Immature natural killer cell (primary cell): ENCODE measurements around the gene DBF4B. TPM values are rescaled to one million over a fixed set of nuclear protein-coding genes. Genes with fewer than 3 reads are reported as not detected.

ENCODE experiments used
- DNase-seq, 3 donors: peaks; one replicate each; pipeline ENCODE4 v3.0.0; 2022; ENCODE audit warnings: mixed read lengths in 1 of 3
- H3K27ac Mint-ChIP-seq, 6 donors: one replicate each; pipeline ENCODE4 v1.8.0; 2020; ENCODE audit warnings: mixed read lengths in 6 of 6, mild to moderate bottlenecking in 5 of 6, inconsistent platforms in 4 of 6, moderate library complexity in 3 of 6
- H3K27me3 Mint-ChIP-seq, 3 donors: one replicate each; pipeline ENCODE4 v1.8.0; 2020 to 2021; ENCODE audit warnings: low read depth in 3 of 3, mild to moderate bottlenecking in 3 of 3, mixed read lengths in 3 of 3, moderate library complexity in 3 of 3, inconsistent platforms in 1 of 3
- H3K36me3 Mint-ChIP-seq, 3 donors: one replicate each; pipeline ENCODE4 v1.8.0; 2020; ENCODE audit warnings: mixed read lengths in 3 of 3, inconsistent platforms in 2 of 3, mild to moderate bottlenecking in 2 of 3
- H3K4me1 Mint-ChIP-seq, 2 donors: one replicate each; pipeline ENCODE4 v1.8.0; 2020; ENCODE audit warnings: inconsistent platforms in 2 of 2, mild to moderate bottlenecking in 2 of 2, mixed read lengths in 2 of 2, moderate library complexity in 1 of 2
- H3K4me3 Mint-ChIP-seq, 5 donors: one replicate each; pipeline ENCODE4 v1.8.0; 2020; ENCODE audit warnings: mild to moderate bottlenecking in 5 of 5, mixed read lengths in 5 of 5, inconsistent platforms in 3 of 5, moderate library complexity in 3 of 5
- H3K9me3 Mint-ChIP-seq, 6 donors: one replicate each; pipeline ENCODE4 v1.8.0; 2020; ENCODE audit warnings: mild to moderate bottlenecking in 6 of 6, mixed read lengths in 6 of 6, inconsistent platforms in 4 of 6, moderate library complexity in 3 of 6
- polyA plus RNA-seq, 3 donors: library from polyadenylated mRNA; unstranded; fragments of 300-500 nt; fragmentation: Illumina TruSeq; gene quantifications; one replicate each; pipeline ENCODE4 v1.2.3, GENCODE V29; 2021

The DBF4B gene
- polyA plus RNA-seq, 3 donors from 2014 or later = 0.52 to 1.1 TPM; not detected in 1

- H3K27me3 Mint-ChIP-seq = peaks cover 0 to 5% (median 0%) of the 10 kb centered on the region in 3 donors
- H3K4me1 Mint-ChIP-seq = peaks cover 8 to 13% of the 10 kb centered on the region in 2 donors
- H3K36me3 Mint-ChIP-seq = no peaks in the 10 kb centered on the region
- H3K27ac Mint-ChIP-seq = no peak overlapping the region
- no peak for DNase-seq
- H3K9me3 Mint-ChIP-seq = no peaks in the 10 kb centered on the region
- H3K4me3 Mint-ChIP-seq = no peak overlapping the region
Measured at GRCh38 chr17:44773140-44773539, 64.7 kb downstream of the DBF4B start.

- Mint-ChIP-seq H3K27me3 (peaks cover 0 to 5% (median 0%) of the 10 kb centered on the region in 3 donors), H3K27ac (peak overlapping the region in 2 of 6 donors; percentile 50 to 77), H3K4me1 (peaks cover 8 to 13% of the 10 kb centered on the region in 2 donors), H3K4me3 (peak overlapping the region; percentile 82 to 93 (median 89)), H3K36me3 (no peaks in the 10 kb centered on the region), H3K9me3 (no peaks in the 10 kb centered on the region)
- peak; percentile 75 to 77 (median 75) for DNase-seq
Measured at GRCh38 chr17:44774271-44775135, 66.0 kb downstream of the DBF4B start.

- Mint-ChIP-seq H3K9me3 (no peaks in the 10 kb centered on the region), H3K27me3 (peaks cover 0 to 4% (median 0%) of the 10 kb centered on the region in 3 donors), H3K36me3 (no peaks in the 10 kb centered on the region), H3K4me3 (peak overlapping the region; percentile 82 to 93 (median 89)), H3K4me1 (peaks cover 8 to 13% of the 10 kb centered on the region in 2 donors), H3K27ac (peak overlapping the region in 3 of 6 donors; percentile 53 to 78 (median 57))
- DNase-seq = peak; percentile 93 to 94 (median 94)
Measured at GRCh38 chr17:44775136-44775837, 66.8 kb downstream of the DBF4B start.

GRCh38 chr17:44775838-44776621 lies 67.6 kb downstream of the DBF4B start:
- Mint-ChIP-seq H3K4me3 (peak overlapping the region; percentile 82 to 93 (median 89)), H3K27ac (peak overlapping the region in 3 of 6 donors; percentile 53 to 78 (median 57)), H3K27me3 (peaks cover 0 to 2% (median 2%) of the 10 kb centered on the region in 3 donors), H3K4me1 (peaks cover 8 to 13% of the 10 kb centered on the region in 2 donors), H3K9me3 (no peaks in the 10 kb centered on the region), H3K36me3 (no peaks in the 10 kb centered on the region)
- DNase-seq = no peak

- Mint-ChIP-seq H3K27ac (no peak overlapping the region), H3K4me1 (peaks cover 8 to 13% of the 10 kb centered on the region in 2 donors), H3K27me3 (peaks cover 0 to 2% (median 2%) of the 10 kb centered on the region in 3 donors), H3K36me3 (no peaks in the 10 kb centered on the region), H3K4me3 (peak overlapping the region; percentile 34 to 93 (median 83)), H3K9me3 (no peaks in the 10 kb centered on the region)
- DNase-seq = no peak
Measured at GRCh38 chr17:44776628-44777393, 68.3 kb downstream of the DBF4B start.

- peaks cover 8 to 13% of the 10 kb centered on the region in 2 donors for H3K4me1 Mint-ChIP-seq
- peak overlapping the region; percentile 15 to 59 (median 34) for H3K4me3 Mint-ChIP-seq
- H3K9me3 Mint-ChIP-seq = no peaks in the 10 kb centered on the region
- no peak for DNase-seq
- H3K27ac Mint-ChIP-seq = no peak overlapping the region
- no peaks in the 10 kb centered on the region for H3K36me3 Mint-ChIP-seq
- H3K27me3 Mint-ChIP-seq = peaks cover under 1 to 2% (median 2%) of the 10 kb centered on the region in 3 donors
Measured at GRCh38 chr17:44777394-44778348, 69.2 kb downstream of the DBF4B start.

- Mint-ChIP-seq H3K4me3 (peak overlapping the region; percentile 42 to 68 (median 64)), H3K4me1 (peaks cover 8 to 13% of the 10 kb centered on the region in 2 donors), H3K36me3 (no peaks in the 10 kb centered on the region), H3K9me3 (no peaks in the 10 kb centered on the region), H3K27me3 (peaks cover 0 to 2% (median 2%) of the 10 kb centered on the region in 3 donors), H3K27ac (no peak overlapping the region)
- no peak for DNase-seq
Measured at GRCh38 chr17:44778656-44779210, 70.3 kb downstream of the DBF4B start.

GRCh38 chr17:44779211-44780025 lies 71.0 kb downstream of the DBF4B start:
- DNase-seq = peak; percentile 66 to 73 (median 69)
- Mint-ChIP-seq H3K36me3 (no peaks in the 10 kb centered on the region), H3K4me1 (peaks cover 8 to 13% of the 10 kb centered on the region in 2 donors), H3K27me3 (peaks cover 0 to 2% (median 2%) of the 10 kb centered on the region in 3 donors), H3K4me3 (peak overlapping the region; percentile 42 to 68 (median 64)), H3K9me3 (no peaks in the 10 kb centered on the region), H3K27ac (no peak overlapping the region)

GRCh38 chr17:44780161-44780560 lies 71.7 kb downstream of the DBF4B start:
- H3K27ac Mint-ChIP-seq = no peak overlapping the region

GRCh38 chr17:44780845-44781480 lies 72.5 kb downstream of the DBF4B start:
- DNase-seq = no peak
- H3K27me3 Mint-ChIP-seq = peaks cover 0 to 2% (median 2%) of the 10 kb centered on the region in 3 donors
- H3K4me3 Mint-ChIP-seq = no peak overlapping the region
- no peaks in the 10 kb centered on the region for H3K9me3 Mint-ChIP-seq
- no peak overlapping the region for H3K27ac Mint-ChIP-seq
- peaks cover 6 to 7% of the 10 kb centered on the region in 2 donors for H3K4me1 Mint-ChIP-seq
- H3K36me3 Mint-ChIP-seq = no peaks in the 10 kb centered on the region

More at GRCh38 chr17:44780161-44780560, 71.7 kb downstream of the DBF4B start:
- H3K36me3 Mint-ChIP-seq = no peaks in the 10 kb centered on the region
- H3K27me3 Mint-ChIP-seq = peaks cover 0 to 2% (median 2%) of the 10 kb centered on the region in 3 donors
- H3K9me3 Mint-ChIP-seq = no peaks in the 10 kb centered on the region
- H3K4me1 Mint-ChIP-seq = peaks cover 8 to 12% of the 10 kb centered on the region in 2 donors
- H3K4me3 Mint-ChIP-seq = peak overlapping the region in 1 of 5 donors; percentile 56
- DNase-seq = no peak
